DOHH2 (cell line): Measurements from ENCODE around the gene EVA1C.

Experiments
- EZH2phosphoT487 ChIP-seq: fragments of 200-600 bp; sonication (generic); IDR thresholded peaks from 2 replicates; pipeline ENCODE4 v1.6.1; 2017; ENCODE audit warnings: borderline replicate concordance, mild to moderate bottlenecking, antibody characterized with exemption, low read length, moderate library complexity, mixed read lengths
- TF ChIP-seq, protein P1 (sequence below): fragments of 200-600 bp; sonication (generic); IDR thresholded peaks from one replicate; pipeline ENCODE4 v1.5.1; 2014; ENCODE audit warnings: antibody characterized with exemption, mild to moderate bottlenecking, low read depth, low read length; ENCODE audit not compliant: poor library complexity, severe bottlenecking

DNA sequence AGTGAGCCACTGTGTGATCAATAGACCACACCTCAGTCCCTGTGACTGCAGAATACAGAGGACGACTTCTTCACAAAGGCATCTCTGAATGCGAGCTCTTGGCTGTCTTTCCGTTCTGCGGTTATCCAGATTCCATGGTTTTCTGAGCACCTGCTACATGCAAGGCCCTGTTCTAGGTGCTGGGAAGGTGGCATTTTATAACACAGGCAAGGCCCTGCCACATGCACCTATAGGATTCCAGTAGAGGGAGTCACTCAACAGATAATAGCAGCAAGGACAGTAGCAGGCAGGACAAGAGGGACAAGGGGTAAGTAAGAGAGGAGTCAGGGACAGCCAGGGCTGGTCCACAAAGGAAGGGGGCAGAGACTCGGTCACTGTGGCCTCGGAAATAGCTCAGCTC is 28.7 kb upstream of the EVA1C start:
- TF ChIP-seq, protein P1, sequence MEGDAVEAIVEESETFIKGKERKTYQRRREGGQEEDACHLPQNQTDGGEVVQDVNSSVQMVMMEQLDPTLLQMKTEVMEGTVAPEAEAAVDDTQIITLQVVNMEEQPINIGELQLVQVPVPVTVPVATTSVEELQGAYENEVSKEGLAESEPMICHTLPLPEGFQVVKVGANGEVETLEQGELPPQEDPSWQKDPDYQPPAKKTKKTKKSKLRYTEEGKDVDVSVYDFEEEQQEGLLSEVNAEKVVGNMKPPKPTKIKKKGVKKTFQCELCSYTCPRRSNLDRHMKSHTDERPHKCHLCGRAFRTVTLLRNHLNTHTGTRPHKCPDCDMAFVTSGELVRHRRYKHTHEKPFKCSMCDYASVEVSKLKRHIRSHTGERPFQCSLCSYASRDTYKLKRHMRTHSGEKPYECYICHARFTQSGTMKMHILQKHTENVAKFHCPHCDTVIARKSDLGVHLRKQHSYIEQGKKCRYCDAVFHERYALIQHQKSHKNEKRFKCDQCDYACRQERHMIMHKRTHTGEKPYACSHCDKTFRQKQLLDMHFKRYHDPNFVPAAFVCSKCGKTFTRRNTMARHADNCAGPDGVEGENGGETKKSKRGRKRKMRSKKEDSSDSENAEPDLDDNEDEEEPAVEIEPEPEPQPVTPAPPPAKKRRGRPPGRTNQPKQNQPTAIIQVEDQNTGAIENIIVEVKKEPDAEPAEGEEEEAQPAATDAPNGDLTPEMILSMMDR = no peak
- TF ChIP-seq EZH2phosphoT487 = no peak
